ENCODE measurements around the gene C19orf25. TPM values are rescaled to one million over a fixed set of nuclear protein-coding genes. Genes with fewer than 3 reads are reported as not detected.

Gene C19orf25
- total and polyA plus RNA-seq, 2 of the 13 experiments (the other 11 are each of a cell fraction or from before 2014, with no cell fraction given) = 14.2 to 32.4 TPM

GRCh38 chr19:1471010-1471514, 8.0 kb downstream of the C19orf25 start (continued):
- TF ChIP-seq AGO1 (IDR thresholded peaks at IDR 0.05; ENCODE audit: low read depth, low read length, poor library complexity, severe bottlenecking) (peak; percentile 89), ZNF782 (CRISPR knock-in tag; IDR thresholded peaks at IDR 0.05; ENCODE audit: borderline replicate concordance) (no peak), ZSCAN25 (CRISPR knock-in tag; IDR thresholded peaks at IDR 0.05) (no peak), TEAD2 (CRISPR knock-in tag; IDR thresholded peaks at IDR 0.05) (no peak), XRCC5 (optimal IDR thresholded peaks at IDR 0.05; ENCODE audit: low read length) (no peak), ZHX1 (CRISPR knock-in tag; IDR thresholded peaks at IDR 0.05; ENCODE audit: low read depth) (no peak), EHMT2 (IDR thresholded peaks at IDR 0.05; ENCODE audit: borderline replicate concordance, low read depth, low read length) (no peak), ZNF225 (CRISPR knock-in tag; IDR thresholded peaks at IDR 0.05) (no peak), MTF2 (CRISPR knock-in tag; IDR thresholded peaks at IDR 0.05; ENCODE audit: borderline replicate concordance) (0 out of 2 replicates have a peak, but pooled peaks have one; percentile 10), JUN (CRISPR knock-in tag; IDR thresholded peaks at IDR 0.05) (no peak), KDM2A (CRISPR knock-in tag; IDR thresholded peaks at IDR 0.05; ENCODE audit: borderline replicate concordance, low read depth) (peak; percentile 85), ZNF558 (CRISPR knock-in tag; IDR thresholded peaks at IDR 0.05; ENCODE audit: borderline replicate concordance) (no peak), ZNF207 (IDR thresholded peaks at IDR 0.05; ENCODE audit: borderline replicate concordance) (no peak), KDM3A (CRISPR knock-in tag; IDR thresholded peaks at IDR 0.05; ENCODE audit: low read depth) (peak; percentile 40; the same call in 1 of the 2 replicates), NRL (CRISPR knock-in tag; IDR thresholded peaks at IDR 0.05; ENCODE audit: borderline replicate concordance) (0 out of 2 replicates have a peak, but pooled peaks have one; percentile 44), GTF2F1 (IDR thresholded peaks at IDR 0.05; ENCODE audit: low read length) (no peak), ELF3 (CRISPR knock-in tag; IDR thresholded peaks at IDR 0.05) (no peak), ZNF776 (CRISPR knock-in tag; IDR thresholded peaks at IDR 0.05) (no peak), ESRRA (CRISPR knock-in tag; IDR thresholded peaks at IDR 0.05; ENCODE audit: low read depth) (no peak), ZNF354B (CRISPR knock-in tag; IDR thresholded peaks at IDR 0.05) (no peak), SMARCE1 (IDR thresholded peaks at IDR 0.05; ENCODE audit: borderline replicate concordance) (no peak), ZNF12 (CRISPR knock-in tag; IDR thresholded peaks at IDR 0.05) (peak; percentile 80; the same call in 1 of the 2 replicates), ZNF7 (CRISPR knock-in tag; IDR thresholded peaks at IDR 0.05) (no peak), ZBTB8A (CRISPR knock-in tag; IDR thresholded peaks at IDR 0.05; ENCODE audit: borderline replicate concordance, low read depth) (no peak)
